GM12865 (cell line): ENCODE measurements around the gene TNK1.
A peak's percentile ranks its signal among the peaks of the same experiment; 100 is the strongest.

Source experiments
- DNase-seq: peaks from one replicate; pipeline ENCODE4 v3.0.0; 2010; ENCODE audit warnings: low read depth
- H3K4me3 ChIP-seq: 2 replicates; pipeline ENCODE4 v1.5.1; 2011; ENCODE audit warnings: mild to moderate bottlenecking, low read depth, low read length, control low read depth
- TF ChIP-seq, protein P1 (sequence below): IDR thresholded peaks from 2 replicates; pipeline ENCODE4 v1.5.1; 2011; ENCODE audit warnings: low read length, control low read depth, low read depth, inconsistent platforms; ENCODE audit not compliant: insufficient read depth; ENCODE audit errors: missing control alignments

Gene TNK1

DNA sequence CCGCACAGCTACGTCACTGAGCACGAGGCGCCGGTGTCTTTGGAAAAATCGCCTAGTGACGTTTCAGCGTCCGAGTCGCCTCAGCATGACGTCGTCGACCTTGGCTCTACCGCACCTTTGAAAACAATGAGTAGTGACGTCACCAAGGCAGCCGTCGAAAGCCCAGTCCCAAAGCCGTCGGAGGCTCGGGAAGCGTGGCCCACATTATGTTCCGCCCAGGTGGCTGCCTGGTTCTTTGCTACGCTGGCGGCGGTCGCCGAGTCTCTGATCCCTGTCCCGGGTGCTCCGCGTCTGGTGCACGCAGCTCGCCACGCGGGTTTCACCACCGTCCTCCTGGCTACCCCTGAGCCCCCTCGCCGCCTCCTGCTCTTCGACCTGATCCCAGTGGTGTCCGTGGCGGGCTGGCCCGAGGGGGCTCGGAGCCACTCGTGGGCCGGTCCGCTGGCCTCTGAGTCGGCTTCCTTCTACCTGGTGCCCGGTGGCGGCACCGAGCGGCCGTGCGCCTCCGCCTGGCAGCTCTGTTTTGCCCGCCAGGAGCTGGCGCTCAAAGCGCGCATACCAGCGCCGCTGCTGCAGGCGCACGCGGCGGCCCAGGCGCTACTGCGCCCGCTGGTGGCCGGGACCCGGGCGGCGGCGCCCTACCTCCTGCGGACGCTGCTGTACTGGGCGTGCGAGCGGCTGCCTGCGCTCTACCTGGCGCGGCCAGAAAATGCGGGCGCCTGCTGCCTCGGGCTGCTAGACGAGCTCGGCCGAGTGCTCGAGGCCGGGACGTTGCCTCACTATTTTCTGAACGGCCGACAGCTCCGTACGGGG, 55.9 kb downstream of the TNK1 start:
- H3K4me3 ChIP-seq, result peak overlapping the region; percentile 58
- TF ChIP-seq, protein P1, sequence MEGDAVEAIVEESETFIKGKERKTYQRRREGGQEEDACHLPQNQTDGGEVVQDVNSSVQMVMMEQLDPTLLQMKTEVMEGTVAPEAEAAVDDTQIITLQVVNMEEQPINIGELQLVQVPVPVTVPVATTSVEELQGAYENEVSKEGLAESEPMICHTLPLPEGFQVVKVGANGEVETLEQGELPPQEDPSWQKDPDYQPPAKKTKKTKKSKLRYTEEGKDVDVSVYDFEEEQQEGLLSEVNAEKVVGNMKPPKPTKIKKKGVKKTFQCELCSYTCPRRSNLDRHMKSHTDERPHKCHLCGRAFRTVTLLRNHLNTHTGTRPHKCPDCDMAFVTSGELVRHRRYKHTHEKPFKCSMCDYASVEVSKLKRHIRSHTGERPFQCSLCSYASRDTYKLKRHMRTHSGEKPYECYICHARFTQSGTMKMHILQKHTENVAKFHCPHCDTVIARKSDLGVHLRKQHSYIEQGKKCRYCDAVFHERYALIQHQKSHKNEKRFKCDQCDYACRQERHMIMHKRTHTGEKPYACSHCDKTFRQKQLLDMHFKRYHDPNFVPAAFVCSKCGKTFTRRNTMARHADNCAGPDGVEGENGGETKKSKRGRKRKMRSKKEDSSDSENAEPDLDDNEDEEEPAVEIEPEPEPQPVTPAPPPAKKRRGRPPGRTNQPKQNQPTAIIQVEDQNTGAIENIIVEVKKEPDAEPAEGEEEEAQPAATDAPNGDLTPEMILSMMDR, result peak; percentile 78
- peak; percentile 92 for DNase-seq

DNA sequence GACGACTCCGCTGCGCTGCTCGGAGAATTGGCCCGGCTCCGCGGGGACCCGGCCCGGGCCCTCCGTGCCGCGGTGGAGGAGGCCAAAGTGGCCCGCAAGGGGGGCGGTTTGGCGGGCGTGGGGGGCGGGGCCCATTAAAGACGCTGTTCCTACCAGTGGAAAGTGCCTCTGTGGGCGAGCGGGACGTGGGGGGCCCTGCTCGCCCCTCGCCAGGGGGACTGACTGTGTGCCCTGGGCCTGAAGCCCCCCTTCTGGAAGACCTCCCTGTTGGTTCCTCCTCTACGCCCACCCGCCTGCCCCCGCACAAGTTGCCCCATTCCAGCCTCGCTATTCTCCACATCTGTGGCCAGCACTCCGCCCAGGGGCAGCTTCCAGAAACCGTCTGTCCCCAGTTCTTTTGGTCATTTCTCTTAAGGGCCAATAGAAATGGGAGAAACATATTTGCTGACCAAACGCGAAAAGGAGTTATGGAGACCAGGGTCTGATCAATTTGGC, 56.5 kb downstream of the TNK1 start:
- TF ChIP-seq, protein P1, result no peak
- H3K4me3 ChIP-seq, result peak overlapping the region; percentile 92
- no peak for DNase-seq

DNA sequence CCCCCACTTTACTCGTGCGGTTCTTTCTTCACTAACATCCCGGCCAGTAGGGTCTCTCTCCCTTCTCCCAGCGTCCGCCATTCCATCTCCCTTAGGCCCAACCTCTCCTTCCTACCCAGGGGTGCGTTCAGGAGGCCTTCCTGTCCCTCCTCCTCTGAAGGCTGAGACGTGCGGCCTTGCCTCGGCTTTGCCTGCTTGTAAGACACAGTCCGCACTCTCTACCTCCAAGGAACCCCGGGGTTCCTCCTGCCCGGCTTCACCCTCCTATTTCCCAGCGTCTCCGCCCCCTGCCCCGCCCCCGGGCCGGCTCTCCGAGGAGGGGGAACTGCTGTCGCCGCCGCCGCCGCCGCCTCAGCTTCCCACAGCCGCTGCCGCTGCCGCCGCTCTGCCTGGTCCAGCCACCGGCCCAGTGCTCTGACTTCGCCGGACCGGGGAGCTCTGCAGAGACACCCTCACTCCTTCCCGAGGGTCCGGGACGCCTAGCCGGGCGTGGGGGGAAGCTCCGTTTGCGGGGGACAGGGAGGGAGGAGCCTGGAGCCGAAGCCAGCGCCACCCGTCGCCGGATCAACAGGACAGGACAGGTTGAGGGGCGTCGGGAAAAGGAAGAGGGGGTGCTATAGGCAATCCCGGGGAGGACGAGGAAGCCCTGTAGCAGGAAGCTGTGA, 57.2 kb downstream of the TNK1 start:
- peak; percentile 39 for DNase-seq
- TF ChIP-seq, protein P1, result no peak
- peak overlapping the region; percentile 92 for H3K4me3 ChIP-seq

DNA sequence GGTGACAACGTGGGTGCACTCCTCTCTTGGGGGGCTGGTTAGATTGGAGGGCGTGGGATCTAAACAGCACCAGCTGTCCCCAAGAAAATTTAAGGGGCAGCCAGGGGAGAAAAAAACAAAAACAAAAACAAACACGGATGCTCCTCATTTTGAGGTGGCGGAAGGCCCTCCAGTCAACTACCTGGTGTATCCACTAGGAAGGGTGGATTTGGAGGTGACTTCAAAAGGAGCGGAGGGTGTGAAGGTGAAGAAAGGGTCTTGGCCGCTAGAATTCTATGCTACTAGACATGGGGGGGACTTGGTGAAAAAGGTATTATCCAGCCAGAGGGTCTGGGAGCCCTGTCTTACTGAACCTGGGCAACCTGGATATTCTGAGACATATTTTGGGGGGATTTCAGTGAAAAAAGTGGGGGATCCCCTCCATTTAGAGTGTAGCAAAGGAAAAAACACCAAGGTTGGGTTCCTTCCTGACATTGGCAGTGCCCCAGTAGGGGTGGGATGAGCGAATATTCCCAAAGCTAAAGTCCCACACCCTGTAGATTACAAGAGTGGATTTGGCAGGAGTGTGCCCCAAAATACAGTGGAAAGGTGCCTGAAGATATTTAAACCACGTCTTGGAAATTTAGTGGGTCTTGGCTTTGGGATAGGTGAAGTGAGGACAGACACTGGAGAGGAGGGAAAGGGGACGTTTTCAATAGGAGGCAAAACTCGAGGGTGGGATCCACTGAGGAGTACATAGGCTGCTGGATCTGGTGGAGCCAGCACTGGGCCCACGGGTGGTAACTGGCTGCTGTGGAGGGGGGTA, 58.0 kb downstream of the TNK1 start:
- peak overlapping the region; percentile 92 for H3K4me3 ChIP-seq
- TF ChIP-seq, protein P1, result no peak
- no peak for DNase-seq
